GM12873 (cell line): Measurements from ENCODE around the gene VPS25.
A peak's percentile ranks its signal among the peaks of the same experiment; 100 is the strongest.

Source experiments
- CTCF ChIP-seq: IDR thresholded peaks from 2 replicates; pipeline ENCODE4 v1.5.1; 2012; ENCODE audit warnings: low read depth, mild to moderate bottlenecking, moderate library complexity, low read length, control low read depth; ENCODE audit not compliant: insufficient read depth; ENCODE audit errors: missing control alignments

VPS25 gene

DNA sequence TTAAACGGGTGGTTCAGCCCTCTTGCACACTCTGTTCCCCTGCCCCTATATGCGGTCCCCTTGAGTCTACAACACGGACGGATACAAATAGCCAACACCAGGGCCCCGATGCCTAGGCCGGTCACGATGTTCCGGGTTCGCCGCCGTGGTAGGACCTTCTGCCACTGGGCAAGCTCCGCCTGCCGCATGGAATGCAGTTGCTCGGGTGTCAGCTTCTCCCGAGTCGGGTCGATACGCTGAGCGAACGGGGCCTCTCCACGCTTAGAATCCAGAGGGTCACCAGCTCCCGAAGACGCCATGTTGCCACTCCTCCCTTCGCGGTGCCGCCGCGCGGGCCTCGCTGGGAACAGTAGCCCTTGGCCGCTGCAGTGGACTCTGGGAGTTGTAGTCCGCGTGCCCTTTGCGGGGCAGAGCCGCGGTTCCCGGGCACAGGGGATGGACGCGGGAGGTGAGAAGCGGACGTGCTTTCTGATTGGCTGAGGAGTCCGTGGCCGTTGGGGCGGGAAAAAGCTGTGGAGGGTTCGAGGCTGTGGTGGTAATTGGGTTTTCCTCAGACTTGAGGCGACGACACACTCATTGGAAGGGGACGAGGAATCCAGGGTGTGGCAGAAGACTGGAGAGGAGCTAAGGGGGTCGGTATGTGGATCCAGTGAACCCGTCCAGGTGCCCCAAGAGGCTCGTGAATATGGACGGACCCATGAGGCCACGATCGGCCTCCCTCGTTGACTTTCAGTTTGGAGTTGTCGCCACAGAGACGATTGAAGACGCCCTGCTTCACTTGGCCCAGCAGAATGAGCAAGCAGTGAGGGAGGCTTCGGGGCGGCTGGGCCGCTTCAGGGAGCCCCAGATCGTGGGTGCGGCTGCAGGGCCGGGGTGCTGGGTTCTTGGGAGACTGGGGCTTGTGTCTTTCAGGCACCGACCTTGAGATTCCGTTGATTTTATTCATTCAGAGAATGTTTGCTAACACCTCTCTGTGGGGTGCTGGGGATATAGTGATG, 25.4 kb downstream of the VPS25 start, which contains the start of the genes CNTD1 and COA3:
CNTD1 (plus strand) TSS at position 479 of the 998 bp plus-strand sequence; CDS start at position 686, 207 bp downstream.
COA3 (minus strand) TSS at position 322 of the 998 bp plus-strand sequence; CDS start at position 299, 23 bp downstream.
- TF ChIP-seq CTCF, result peak; percentile 1

DNA sequence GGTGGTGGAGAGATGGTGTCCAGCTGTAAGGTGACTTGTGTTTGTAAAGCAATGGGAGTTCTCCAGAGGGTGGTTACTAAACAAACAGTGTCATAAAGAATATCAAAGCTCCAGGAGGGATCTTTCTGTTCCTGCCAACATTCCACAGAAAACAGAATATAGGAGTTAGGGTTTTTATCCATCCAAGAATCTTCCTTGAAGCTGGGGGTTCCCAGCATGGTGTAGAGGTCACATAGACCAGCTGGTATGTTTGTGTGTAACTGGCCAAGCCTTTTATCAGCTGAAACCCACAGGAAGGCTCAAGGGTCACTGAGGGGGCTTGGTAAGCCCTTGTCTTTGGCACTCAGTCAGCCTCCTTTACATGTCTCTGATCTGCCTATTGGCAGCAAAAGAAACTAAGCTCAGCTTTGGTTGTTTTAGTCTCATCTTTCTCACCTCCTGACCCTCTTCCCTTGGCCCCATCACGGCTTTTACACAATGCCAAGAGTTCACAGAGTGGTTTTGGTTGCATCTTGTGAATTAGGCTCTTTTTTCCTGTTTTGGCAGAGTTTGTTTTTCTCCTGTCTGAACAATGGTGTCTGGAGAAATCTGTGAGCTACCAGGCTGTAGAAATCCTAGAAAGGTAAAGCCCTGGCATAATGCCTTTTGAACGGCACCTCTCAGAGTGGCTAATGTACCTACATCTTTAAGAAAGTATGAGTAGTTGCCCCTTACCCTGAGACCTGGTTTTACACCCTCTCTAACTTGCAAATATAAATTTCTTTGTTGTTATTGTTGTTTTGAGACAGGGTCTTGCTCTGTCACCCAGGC, 30.0 kb downstream of the VPS25 start:
- TF ChIP-seq CTCF, result no peak

DNA sequence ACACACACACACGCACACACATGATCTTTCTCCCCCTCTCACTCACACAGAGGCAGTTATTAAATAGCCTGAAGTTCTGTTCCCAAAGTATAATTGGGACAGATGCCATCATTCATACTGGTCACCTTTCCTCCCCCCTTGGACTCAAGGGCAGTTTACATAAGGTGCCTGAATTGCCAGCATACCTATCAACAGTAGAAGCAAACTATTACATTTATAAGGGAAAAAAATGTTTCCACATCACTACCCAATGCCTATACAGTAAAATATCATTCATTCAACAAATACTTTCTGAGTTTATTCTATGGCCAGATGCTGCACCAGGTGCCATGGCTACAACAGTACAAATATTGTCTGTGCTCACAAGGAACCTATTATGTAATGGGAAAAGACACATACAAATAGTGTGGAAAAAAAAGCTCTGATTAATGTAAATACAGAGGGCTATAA, 31.7 kb downstream of the VPS25 start:
- TF ChIP-seq CTCF, result no peak

DNA sequence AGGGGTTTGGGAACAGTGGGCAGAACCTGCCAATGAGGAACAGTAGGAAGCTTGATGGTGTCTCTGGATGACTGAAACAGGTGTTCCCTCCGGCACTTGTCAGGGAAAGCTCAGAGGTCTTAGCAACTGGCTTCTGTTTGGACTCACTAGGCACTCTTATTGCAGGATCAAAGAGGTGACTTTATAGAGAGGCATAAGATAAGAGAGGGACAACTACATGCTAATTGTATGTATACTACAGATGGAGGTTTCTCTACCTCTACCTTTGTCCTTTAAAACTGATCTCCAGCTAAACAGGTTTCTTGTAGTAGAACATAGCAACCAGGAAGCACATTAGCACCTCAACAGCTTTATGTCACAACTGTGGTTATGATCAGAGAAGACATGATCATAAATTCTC, 33.0 kb downstream of the VPS25 start:
- no peak for TF ChIP-seq CTCF

GRCh38 chr17:42809250-42809649, 36.0 kb downstream of the VPS25 start:
- no peak for TF ChIP-seq CTCF

DNA sequence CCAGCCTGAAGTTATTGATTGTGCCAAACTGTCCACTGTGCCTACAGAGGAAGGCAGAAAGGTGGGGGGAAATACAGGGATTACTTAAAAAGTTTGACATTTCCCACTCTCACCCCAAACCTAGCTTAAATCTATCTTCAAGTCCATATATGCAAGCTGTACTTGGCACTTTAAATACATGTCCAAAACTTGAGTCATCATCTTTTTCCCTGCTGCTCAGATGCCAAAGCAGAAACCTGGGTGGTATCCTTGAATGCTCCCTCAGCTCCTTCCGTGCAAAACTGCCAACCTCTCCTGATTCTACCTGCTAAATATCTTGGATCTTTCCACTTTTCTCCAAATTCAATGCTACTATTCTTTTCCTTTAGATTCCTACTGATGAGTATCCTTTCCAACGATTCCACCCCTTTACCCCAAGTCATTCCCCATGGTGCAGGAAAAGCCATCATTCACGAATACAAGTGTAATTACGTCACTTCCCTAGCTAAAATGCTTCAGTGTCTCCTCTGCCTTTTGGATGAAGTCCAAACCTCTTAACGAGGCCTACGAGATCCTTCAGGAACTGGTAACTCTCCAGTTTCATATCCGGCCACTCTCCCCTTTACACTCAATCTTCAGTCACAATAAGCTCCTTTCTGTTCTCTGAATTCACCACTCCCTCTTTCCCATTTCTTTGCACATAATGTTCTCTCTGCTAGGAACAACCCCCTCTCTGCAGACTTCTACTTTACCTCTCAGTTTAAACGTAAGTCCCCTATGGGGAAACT, 41.6 kb downstream of the VPS25 start:
- no peak for TF ChIP-seq CTCF
